A549 (cell line): Measurements from ENCODE around the gene DNAJC15.

Source experiments
- CEBPB ChIP-seq, 2 experiments: fragments of >200 bp in 1 of 2; sonication (Bioruptor Twin) in 1 of 2; formaldehyde crosslinking in 1 of 2; IDR thresholded peaks; 2 replicates each; pipeline ENCODE4 v1.6.1; 2012 to 2016
- CHD2 ChIP-seq: fragments of 150-350 bp; IDR thresholded peaks from 2 replicates; pipeline ENCODE4 v1.6.1; 2014; ENCODE audit warnings: low read length; ENCODE audit not compliant: partially characterized antibody
- EP300 ChIP-seq, 2 experiments: fragments of >200 bp; sonication (Bioruptor Twin); formaldehyde crosslinking; IDR thresholded peaks; 2 replicates in 1 of 2; 3 replicates in 1 of 2; pipeline ENCODE4 v1.6.1; 2016 to 2017
- JUN ChIP-seq, 2 experiments: fragments of >200 bp; sonication (Bioruptor Twin); formaldehyde crosslinking; IDR thresholded peaks; 2 replicates in 1 of 2; 3 replicates in 1 of 2; pipeline ENCODE4 v1.6.1; 2016 to 2017
- JUNB ChIP-seq: fragments of >200 bp; sonication (Bioruptor Twin); formaldehyde crosslinking; IDR thresholded peaks from 2 replicates; pipeline ENCODE4 v1.6.1; 2016
- POLR2A ChIP-seq: IDR thresholded peaks from 2 replicates; pipeline ENCODE4 v1.6.1; 2012; ENCODE audit warnings: mild to moderate bottlenecking, low read length
- RAD21 ChIP-seq, 2 experiments: fragments of >200 bp in 1 of 2; sonication (Bioruptor Twin) in 1 of 2; formaldehyde crosslinking in 1 of 2; IDR thresholded peaks in 1 of 2; conservative IDR thresholded peaks in 1 of 2; 2 replicates in 1 of 2; 3 replicates in 1 of 2; pipeline ENCODE4 v1.6.1; 2012 to 2018; ENCODE audit warnings: inconsistent platforms in 1 of 2
- REST ChIP-seq: fragments of 200-600 bp; sonication (generic); IDR thresholded peaks from 2 replicates; pipeline ENCODE4 v1.6.1; 2016; ENCODE audit warnings: antibody characterized with exemption, mild to moderate bottlenecking, moderate library complexity
- SMC3 ChIP-seq: fragments of >200 bp; sonication (Bioruptor Twin); formaldehyde crosslinking; IDR thresholded peaks from 3 replicates; pipeline ENCODE4 v1.6.1; 2018; ENCODE audit warnings: inconsistent platforms
- TP53 ChIP-seq: fragments of 250-450 bp; sonication (Bioruptor Pico); IDR thresholded peaks from 2 replicates; pipeline ENCODE4 v1.5.0; 2021; ENCODE audit warnings: mild to moderate bottlenecking, moderate library complexity
- TF ChIP-seq, protein P1 (sequence below): fragments of >200 bp; sonication (Bioruptor Twin); formaldehyde crosslinking; IDR thresholded peaks from 3 replicates; pipeline ENCODE4 v1.5.1; 2016
- TF ChIP-seq, protein P2 (sequence below): IDR thresholded peaks from 2 replicates; pipeline ENCODE4 v1.6.1; 2012
- TF ChIP-seq, protein P3 (sequence below): IDR thresholded peaks from 2 replicates; pipeline ENCODE4 v1.6.1; 2012
- TF ChIP-seq, protein P4 (sequence below): fragments of 250-450 bp; sonication (Bioruptor Pico); IDR thresholded peaks from 2 replicates; pipeline ENCODE4 v1.5.0; 2021; ENCODE audit warnings: mild to moderate bottlenecking, moderate library complexity, borderline replicate concordance

- TF ChIP-seq JUN (IDR thresholded peaks at IDR 0.05) (no peak), EP300 (IDR thresholded peaks at IDR 0.05) (no peak), TP53 (no peak), SMC3 (no peak), CHD2 (no peak), POLR2A (no peak), CEBPB (IDR thresholded peaks at IDR 0.05) (no peak), RAD21 (conservative IDR thresholded peaks at IDR 0.05 in 1 of 2, IDR thresholded peaks at IDR 0.05 in 1 of 2) (no peak), REST (no peak), JUNB (no peak)
- TF ChIP-seq, protein P1, sequence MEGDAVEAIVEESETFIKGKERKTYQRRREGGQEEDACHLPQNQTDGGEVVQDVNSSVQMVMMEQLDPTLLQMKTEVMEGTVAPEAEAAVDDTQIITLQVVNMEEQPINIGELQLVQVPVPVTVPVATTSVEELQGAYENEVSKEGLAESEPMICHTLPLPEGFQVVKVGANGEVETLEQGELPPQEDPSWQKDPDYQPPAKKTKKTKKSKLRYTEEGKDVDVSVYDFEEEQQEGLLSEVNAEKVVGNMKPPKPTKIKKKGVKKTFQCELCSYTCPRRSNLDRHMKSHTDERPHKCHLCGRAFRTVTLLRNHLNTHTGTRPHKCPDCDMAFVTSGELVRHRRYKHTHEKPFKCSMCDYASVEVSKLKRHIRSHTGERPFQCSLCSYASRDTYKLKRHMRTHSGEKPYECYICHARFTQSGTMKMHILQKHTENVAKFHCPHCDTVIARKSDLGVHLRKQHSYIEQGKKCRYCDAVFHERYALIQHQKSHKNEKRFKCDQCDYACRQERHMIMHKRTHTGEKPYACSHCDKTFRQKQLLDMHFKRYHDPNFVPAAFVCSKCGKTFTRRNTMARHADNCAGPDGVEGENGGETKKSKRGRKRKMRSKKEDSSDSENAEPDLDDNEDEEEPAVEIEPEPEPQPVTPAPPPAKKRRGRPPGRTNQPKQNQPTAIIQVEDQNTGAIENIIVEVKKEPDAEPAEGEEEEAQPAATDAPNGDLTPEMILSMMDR, result no peak
- TF ChIP-seq, protein P2, sequence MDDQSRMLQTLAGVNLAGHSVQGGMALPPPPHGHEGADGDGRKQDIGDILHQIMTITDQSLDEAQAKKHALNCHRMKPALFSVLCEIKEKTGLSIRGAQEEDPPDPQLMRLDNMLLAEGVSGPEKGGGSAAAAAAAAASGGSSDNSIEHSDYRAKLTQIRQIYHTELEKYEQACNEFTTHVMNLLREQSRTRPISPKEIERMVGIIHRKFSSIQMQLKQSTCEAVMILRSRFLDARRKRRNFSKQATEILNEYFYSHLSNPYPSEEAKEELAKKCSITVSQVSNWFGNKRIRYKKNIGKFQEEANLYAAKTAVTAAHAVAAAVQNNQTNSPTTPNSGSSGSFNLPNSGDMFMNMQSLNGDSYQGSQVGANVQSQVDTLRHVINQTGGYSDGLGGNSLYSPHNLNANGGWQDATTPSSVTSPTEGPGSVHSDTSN, result no peak
- TF ChIP-seq, protein P3, sequence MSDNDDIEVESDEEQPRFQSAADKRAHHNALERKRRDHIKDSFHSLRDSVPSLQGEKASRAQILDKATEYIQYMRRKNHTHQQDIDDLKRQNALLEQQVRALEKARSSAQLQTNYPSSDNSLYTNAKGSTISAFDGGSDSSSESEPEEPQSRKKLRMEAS, result no peak
- TF ChIP-seq, protein P4, sequence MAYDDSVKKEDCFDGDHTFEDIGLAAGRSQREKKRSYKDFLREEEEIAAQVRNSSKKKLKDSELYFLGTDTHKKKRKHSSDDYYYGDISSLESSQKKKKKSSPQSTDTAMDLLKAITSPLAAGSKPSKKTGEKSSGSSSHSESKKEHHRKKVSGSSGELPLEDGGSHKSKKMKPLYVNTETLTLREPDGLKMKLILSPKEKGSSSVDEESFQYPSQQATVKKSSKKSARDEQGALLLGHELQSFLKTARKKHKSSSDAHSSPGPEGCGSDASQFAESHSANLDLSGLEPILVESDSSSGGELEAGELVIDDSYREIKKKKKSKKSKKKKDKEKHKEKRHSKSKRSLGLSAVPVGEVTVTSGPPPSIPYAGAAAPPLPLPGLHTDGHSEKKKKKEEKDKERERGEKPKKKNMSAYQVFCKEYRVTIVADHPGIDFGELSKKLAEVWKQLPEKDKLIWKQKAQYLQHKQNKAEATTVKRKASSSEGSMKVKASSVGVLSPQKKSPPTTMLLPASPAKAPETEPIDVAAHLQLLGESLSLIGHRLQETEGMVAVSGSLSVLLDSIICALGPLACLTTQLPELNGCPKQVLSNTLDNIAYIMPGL (CRISPR knock-in tag), result no peak
Measured at GRCh38 chr13:43074824-43075510, 51.6 kb downstream of the DNAJC15 start.
